ENCODE data around the gene CLCN6.

DNA sequence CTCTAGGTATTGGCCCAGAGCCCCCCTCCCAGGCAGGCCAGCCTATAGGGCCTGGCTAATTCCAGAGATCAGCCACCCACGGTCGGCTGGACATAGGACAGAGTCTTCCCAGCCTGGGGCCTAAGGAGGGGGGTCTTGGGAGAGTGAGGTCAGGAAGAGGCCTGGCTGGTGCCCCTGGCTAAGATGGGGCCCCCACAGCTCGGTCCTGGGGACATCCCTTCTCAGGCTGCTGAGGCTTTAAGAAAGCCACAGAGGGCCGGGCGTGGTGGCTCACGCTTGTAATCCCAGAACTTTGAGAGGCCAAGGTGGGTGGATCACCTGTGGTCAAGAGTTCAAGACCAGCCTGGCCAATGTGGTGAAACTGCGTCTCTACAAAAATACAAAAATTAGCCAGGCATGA lies 41.5 kb upstream of the CLCN6 start:
- TF ChIP-seq CTCF (IDR thresholded peaks at IDR 0.05; ENCODE audit: low read depth, low read length), result no peak
- no peak for TF ChIP-seq MYC (IDR thresholded peaks at IDR 0.05; ENCODE audit: low read depth, low read length)

All from NB4 (cell line).